HG03103 (cell line): Measurements from ENCODE around the gene RPRM.
"Not testable (repeated sequence)": the region's sequence is repeated elsewhere in the genome, so short reads cannot be mapped to it uniquely, and the experiment has no call there.

Source experiments
- ATAC-seq: cut with Tn5 transposase; IDR thresholded peaks from one replicate; pipeline ENCODE4 v1.9.1; 2021; ENCODE audit warnings: low read depth; ENCODE audit not compliant: unreplicated experiment

The RPRM gene

GRCh38 chr2:153461453-153461852 is 17.1 kb downstream of the RPRM start:
- no peak for ATAC-seq

GRCh38 chr2:153455861-153456260 is 22.7 kb downstream of the RPRM start:
- ATAC-seq, result no peak

- ATAC-seq, result no peak
These were observed 23.2 kb downstream of the RPRM start for GRCh38 chr2:153455403-153455802.

GRCh38 chr2:153451611-153452010 is 27.0 kb downstream of the RPRM start:
- ATAC-seq, result no peak

- ATAC-seq, result no peak
These were observed 35.5 kb downstream of the RPRM start for GRCh38 chr2:153443106-153443505.

- ATAC-seq, result not testable (repeated sequence)
These were observed 35.9 kb downstream of the RPRM start for GRCh38 chr2:153442616-153443015.

GRCh38 chr2:153440090-153440489 is 38.5 kb downstream of the RPRM start:
- ATAC-seq, result not testable (repeated sequence)

GRCh38 chr2:153433403-153433802 is 45.2 kb downstream of the RPRM start:
- no peak for ATAC-seq

- no peak for ATAC-seq
These were observed 46.2 kb downstream of the RPRM start for GRCh38 chr2:153432381-153432780.

GRCh38 chr2:153431114-153431513 is 47.4 kb downstream of the RPRM start:
- no peak for ATAC-seq
